SK-N-SH (cell line): Measurements from ENCODE around the gene OSBP2. TPM values are rescaled to one million over a fixed set of nuclear protein-coding genes. Genes with fewer than 3 reads are reported as not detected.

Experiments
- CTCF ChIA-PET: fragments of 300-600, 350-600 bp; formaldehyde crosslinking; extraction: SDS; loops from one replicate; lab custom pipeline; 2021; lab: Yijun Ruan, JAX
- POLR2A ChIA-PET: fragments of 350-600 bp; sonication (Branson Sonifier 250); formaldehyde crosslinking; extraction: SDS; loops from one replicate; lab custom pipeline; 2020; ENCODE audit warnings: antibody characterized with exemption, inconsistent platforms; lab: Yijun Ruan, JAX
- DNase-seq: peaks from one replicate; pipeline ENCODE4 v3.0.0; 2012
- H2AFZ ChIP-seq: fragments of 200-600 bp; sonication (generic); 2 replicates; pipeline ENCODE4 v1.8.1; 2016; ENCODE audit warnings: antibody characterized with exemption, mild to moderate bottlenecking, low read depth
- H3F3A ChIP-seq: fragments of 200-600 bp; sonication (generic); replicated peaks from 2 replicates; pipeline ENCODE3; 2016; ENCODE audit warnings: antibody characterized with exemption, mild to moderate bottlenecking; ENCODE audit not compliant: insufficient read depth
- H3K27ac ChIP-seq, 2 experiments: fragments of 200-500 bp in 1 of 2; fragments of 200-600 bp in 1 of 2; sonication (Bioruptor generic) in 1 of 2; sonication (generic), shearing (Covaris generic) in 1 of 2; 2 replicates each; pipeline versions ENCODE4 v1.5.1 to v1.6.1; 2014 to 2016; ENCODE audit warnings: low read depth in 2 of 2, inconsistent platforms in 1 of 2, low read length in 1 of 2, mild to moderate bottlenecking in 1 of 2, mixed read lengths in 1 of 2
- H3K27me3 ChIP-seq: fragments of 200-600 bp; sonication (generic), shearing (Covaris generic); 2 replicates; pipeline ENCODE4 v1.6.1; 2016; ENCODE audit warnings: mixed run types; ENCODE audit not compliant: insufficient read depth
- H3K36me3 ChIP-seq, 2 experiments: fragments of 200-500 bp in 1 of 2; fragments of 200-600 bp in 1 of 2; sonication (Bioruptor generic) in 1 of 2; sonication (generic) in 1 of 2; replicated peaks in 1 of 2; 2 replicates each; pipeline versions ENCODE3 to v1.5.1; 2014 to 2016; ENCODE audit warnings: low read length in 1 of 2, mild to moderate bottlenecking in 1 of 2; ENCODE audit not compliant: insufficient read depth in 2 of 2, control insufficient read depth in 1 of 2
- H3K4me1 ChIP-seq, 2 experiments: fragments of 200-500 bp in 1 of 2; fragments of 200-600 bp in 1 of 2; sonication (Bioruptor generic) in 1 of 2; sonication (generic), shearing (Covaris generic) in 1 of 2; 2 replicates each; pipeline versions ENCODE4 v1.5.1 to v1.6.1; 2014 to 2016; ENCODE audit warnings: low read depth in 1 of 2, low read length in 1 of 2, mixed run types in 1 of 2; ENCODE audit not compliant: insufficient read depth in 2 of 2, control insufficient read depth in 1 of 2
- H3K4me2 ChIP-seq: fragments of 200-600 bp; sonication (generic), shearing (Covaris generic); 2 replicates; pipeline ENCODE4 v1.6.1; 2017; ENCODE audit warnings: mixed run types
- H3K4me3 ChIP-seq, 2 experiments: fragments of 200-500 bp in 1 of 2; fragments of 200-600 bp in 1 of 2; sonication (Bioruptor generic) in 1 of 2; sonication (generic), shearing (Covaris generic) in 1 of 2; 2 replicates each; pipeline versions ENCODE4 v1.5.1 to v1.8.1; 2014 to 2016; ENCODE audit warnings: low read depth in 2 of 2, inconsistent platforms in 1 of 2, low read length in 1 of 2, mild to moderate bottlenecking in 1 of 2, mixed read lengths in 1 of 2, moderate library complexity in 1 of 2
- H3K79me2 ChIP-seq: fragments of 200-600 bp; sonication (generic); 2 replicates; pipeline ENCODE4 v1.8.1; 2017; ENCODE audit warnings: mild to moderate bottlenecking; ENCODE audit not compliant: insufficient read depth
- H3K9ac ChIP-seq: fragments of 200-600 bp; sonication (generic); 2 replicates; pipeline ENCODE4 v1.6.1; 2017; ENCODE audit warnings: mixed run types
- H3K9me2 ChIP-seq: fragments of 200-600 bp; sonication (generic); 2 replicates; pipeline ENCODE4 v1.6.1; 2017; ENCODE audit warnings: mixed run types
- H3K9me3 ChIP-seq: fragments of 200-600 bp; sonication (generic); 2 replicates; pipeline ENCODE4 v1.6.1; 2017; ENCODE audit warnings: mixed run types, mild to moderate bottlenecking, moderate library complexity
- H4K20me1 ChIP-seq: fragments of 200-600 bp; sonication (generic); 2 replicates; pipeline ENCODE4 v1.6.1; 2017; ENCODE audit warnings: mild to moderate bottlenecking, mixed run types; ENCODE audit not compliant: insufficient read depth
- EZH2phosphoT487 ChIP-seq: fragments of 200-600 bp; sonication (generic); IDR thresholded peaks from 2 replicates; pipeline ENCODE4 v1.6.1; 2017; ENCODE audit warnings: low read depth, mixed run types, mild to moderate bottlenecking, antibody characterized with exemption, moderate library complexity, borderline replicate concordance
- FOXM1 ChIP-seq: IDR thresholded peaks from 2 replicates; pipeline ENCODE4 v1.4.0; 2012; ENCODE audit warnings: low read depth, mild to moderate bottlenecking
- GABPA ChIP-seq: IDR thresholded peaks from 2 replicates; pipeline ENCODE4 v1.4.0; 2012; ENCODE audit warnings: low read depth, mild to moderate bottlenecking
- JUND ChIP-seq: IDR thresholded peaks from 2 replicates; pipeline ENCODE4 v1.4.0; 2012
- MEF2A ChIP-seq: IDR thresholded peaks from 2 replicates; pipeline ENCODE4 v1.4.0; 2012; ENCODE audit warnings: low read depth, borderline replicate concordance
- PBX3 ChIP-seq: IDR thresholded peaks from 2 replicates; pipeline ENCODE4; 2012
- POLR2AphosphoS5 ChIP-seq: IDR thresholded peaks from 2 replicates; pipeline ENCODE4 v1.6.1; 2012; ENCODE audit warnings: low read depth, low read length
- RAD21 ChIP-seq: IDR thresholded peaks from 2 replicates; pipeline ENCODE4 v1.6.1; 2012; ENCODE audit warnings: mild to moderate bottlenecking, low read length
- TCF12 ChIP-seq: IDR thresholded peaks from 2 replicates; pipeline ENCODE4 v1.4.0; 2012
- USF2 ChIP-seq: fragments of 150-350 bp; IDR thresholded peaks from 2 replicates; pipeline ENCODE4 v1.6.1; 2017; ENCODE audit warnings: antibody characterized with exemption, low read length, low read depth, borderline replicate concordance
- ZBTB33 ChIP-seq: IDR thresholded peaks from 2 replicates; pipeline ENCODE4 v1.4.0; 2012; ENCODE audit warnings: low read depth, borderline replicate concordance
- WGBS: methylation state at CpG from one replicate; pipeline ENCODE4 v1.1.6; 2017; ENCODE audit warnings: low lambda C conversion rate; 5-methylcytosine and 5-hydroxymethylcytosine counted together
- polyA plus RNA-seq, 3 experiments: library from polyadenylated mRNA; depleted of rRNA; stranded (reverse); fragments of >200 nt; gene quantifications; 2 replicates each; pipeline ENCODE4 v1.2.3, GENCODE V29; 2012

OSBP2 gene
- polyA plus RNA-seq, 1 of the 3 experiments (the other 2 are of a cell fraction): 3.1 TPM

GRCh38 chr22:30872285-30873041 lies 177.8 kb downstream of the OSBP2 start:
- H3K27me3 ChIP-seq: no peaks in the 10 kb centered on the region
- peaks cover 5 to 42% of the 10 kb centered on the region in 2 experiments; a peak in 1 of 4 replicates for H3K4me1 ChIP-seq
- no peaks in the 10 kb centered on the region for H3K36me3 ChIP-seq
- no peaks in the 10 kb centered on the region for H3K9me3 ChIP-seq
- no peaks in the 10 kb centered on the region for H3K79me2 ChIP-seq
- TF ChIP-seq ZBTB33 (no peak), POLR2AphosphoS5 (no peak), FOXM1 (no peak), USF2 (no peak), GABPA (no peak), PBX3 (no peak), MEF2A (no peak)
- H3K4me2 ChIP-seq: no peak overlapping the region
- no peaks in the 10 kb centered on the region for H4K20me1 ChIP-seq
- no peak overlapping the region for H2AFZ ChIP-seq
- POLR2A ChIA-PET: no interaction called here
- no peaks in the 10 kb centered on the region for H3K9me2 ChIP-seq
- CTCF ChIA-PET: interaction anchor here (1.1 to 2.8 kb wide), 2 partner anchors 48 to 238 kb away, joined by 3 to 10 read pairs; no protein-coding TSS in a partner anchor
- H3K4me3 ChIP-seq: no peak overlapping the region
- no peak overlapping the region for H3K9ac ChIP-seq
- DNase-seq: peak; percentile 15
- 94% methylated on average over 10 of the region's 16 CpGs for WGBS
- H3K27ac ChIP-seq: no peak overlapping the region; a peak in 1 of 4 replicates
- no peaks in the 10 kb centered on the region for H3F3A ChIP-seq

- POLR2A ChIA-PET: no interaction called here
- no peak overlapping the region for H3K27ac ChIP-seq
- H3K4me3 ChIP-seq: no peak overlapping the region
- no peaks in the 10 kb centered on the region for H3F3A ChIP-seq
- H3K79me2 ChIP-seq: no peaks in the 10 kb centered on the region
- no peak overlapping the region for H3K4me2 ChIP-seq
- no peaks in the 10 kb centered on the region for H3K9me3 ChIP-seq
- H3K36me3 ChIP-seq: no peaks in the 10 kb centered on the region
- DNase-seq: peak; percentile 9
- TF ChIP-seq RAD21: no peak
- no peak for TF ChIP-seq TCF12
- TF ChIP-seq EZH2phosphoT487: no peak
- no peak for TF ChIP-seq JUND
- H3K9me2 ChIP-seq: no peaks in the 10 kb centered on the region
- no peak overlapping the region for H2AFZ ChIP-seq
- no peaks in the 10 kb centered on the region for H4K20me1 ChIP-seq
- no peak overlapping the region for H3K9ac ChIP-seq
- WGBS: 90% methylated on average over 4 of the region's 9 CpGs
- peaks cover 5 to 42% of the 10 kb centered on the region in 2 experiments; a peak in 1 of 4 replicates for H3K4me1 ChIP-seq
- CTCF ChIA-PET: interaction anchor here (1.1 to 2.8 kb wide), 3 partner anchors 17 to 239 kb away, joined by 3 to 10 read pairs (median 4); no protein-coding TSS in a partner anchor
- no peaks in the 10 kb centered on the region for H3K27me3 ChIP-seq
Observed at GRCh38 chr22:30873086-30873650, 178.5 kb downstream of the OSBP2 start.
